Measurements from ENCODE around the gene SAMD4A.

SAMD4A gene

DNA sequence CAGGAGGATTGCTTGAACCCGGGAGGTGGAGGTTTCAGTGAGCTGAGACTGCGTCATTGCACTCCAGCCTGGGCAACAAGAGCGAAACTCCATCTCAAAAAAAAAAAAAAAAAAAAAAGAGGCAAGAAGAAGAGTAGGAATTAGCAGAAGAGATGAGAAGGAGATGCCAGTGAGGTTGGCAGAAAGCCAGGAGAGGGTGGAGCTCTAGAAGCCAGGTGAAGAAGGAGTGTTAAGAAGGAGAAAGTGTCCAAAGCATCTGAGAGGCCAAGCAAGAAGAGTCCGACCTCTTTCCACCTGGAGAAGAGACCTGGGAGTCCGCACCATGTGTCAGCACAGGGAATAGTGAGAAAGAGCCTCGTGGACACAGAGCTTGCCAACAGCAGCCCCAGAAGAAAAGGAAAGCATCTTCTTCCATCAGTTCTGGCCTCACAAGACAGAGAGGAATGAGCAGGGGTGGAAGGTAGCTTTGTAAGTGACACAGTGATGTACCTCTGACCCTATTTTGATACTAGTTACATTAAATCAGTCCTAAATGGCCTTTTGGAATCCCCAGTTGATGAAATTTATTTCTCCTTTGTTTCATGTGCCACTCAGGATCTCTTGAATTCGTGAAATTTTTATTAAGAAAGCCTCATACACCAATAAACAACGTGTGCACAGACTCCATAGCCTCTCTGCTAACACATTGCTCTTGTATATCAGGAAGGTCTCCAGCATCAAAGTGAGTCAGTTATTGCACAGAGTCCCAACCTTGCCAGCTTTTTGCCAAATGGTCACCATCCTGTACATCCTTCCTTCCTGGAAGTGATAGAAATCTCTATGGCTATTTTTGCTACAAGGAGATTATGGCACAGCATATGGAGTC lies 70.6 kb downstream of the SAMD4A start:
- no peak for DNase-seq (ENCODE audit: low read depth)

DNA sequence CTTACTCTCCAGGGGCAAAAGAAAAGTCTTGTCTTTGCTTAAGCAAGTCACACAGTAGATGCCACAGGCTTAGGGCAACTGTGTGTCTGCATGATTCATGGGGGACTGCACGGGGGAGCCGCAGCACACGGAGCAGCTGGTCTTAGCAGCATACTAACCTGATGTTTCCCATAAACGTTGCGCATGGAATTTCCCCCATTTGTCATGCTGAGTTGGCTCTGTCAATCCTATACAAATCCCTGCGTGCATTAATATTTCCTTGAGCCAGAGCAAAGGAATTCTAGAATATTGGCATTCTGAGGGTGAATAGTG lies 71.2 kb downstream of the SAMD4A start:
- no peak for DNase-seq (ENCODE audit: low read depth)

- DNase-seq (ENCODE audit: low read depth), result no peak
Observed at GRCh38 chr14:54639611-54640010, 72.7 kb downstream of the SAMD4A start.

DNA sequence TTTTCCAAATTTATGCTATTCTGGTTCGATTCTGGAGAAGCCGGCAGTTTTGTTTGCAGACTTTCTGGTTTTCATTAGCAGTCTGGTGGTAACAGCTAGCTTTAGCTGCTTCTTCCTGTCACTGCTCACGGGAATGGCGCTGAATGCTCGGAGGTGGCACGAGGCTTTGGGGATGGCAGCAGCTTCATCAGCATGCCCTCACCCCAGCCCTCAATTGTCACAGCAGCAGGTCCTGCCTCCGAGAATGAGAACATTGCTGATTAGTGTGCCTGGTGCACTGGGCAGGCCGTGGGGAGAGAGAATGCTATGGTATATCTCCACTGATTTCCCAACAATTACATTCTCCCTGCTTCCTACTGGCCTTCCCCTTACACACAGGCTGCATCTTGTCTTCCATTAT lies 73.6 kb downstream of the SAMD4A start:
- no peak for DNase-seq (ENCODE audit: low read depth)

GRCh38 chr14:54642121-54642520 lies 75.2 kb downstream of the SAMD4A start:
- DNase-seq (ENCODE audit: low read depth), result no peak

DNA sequence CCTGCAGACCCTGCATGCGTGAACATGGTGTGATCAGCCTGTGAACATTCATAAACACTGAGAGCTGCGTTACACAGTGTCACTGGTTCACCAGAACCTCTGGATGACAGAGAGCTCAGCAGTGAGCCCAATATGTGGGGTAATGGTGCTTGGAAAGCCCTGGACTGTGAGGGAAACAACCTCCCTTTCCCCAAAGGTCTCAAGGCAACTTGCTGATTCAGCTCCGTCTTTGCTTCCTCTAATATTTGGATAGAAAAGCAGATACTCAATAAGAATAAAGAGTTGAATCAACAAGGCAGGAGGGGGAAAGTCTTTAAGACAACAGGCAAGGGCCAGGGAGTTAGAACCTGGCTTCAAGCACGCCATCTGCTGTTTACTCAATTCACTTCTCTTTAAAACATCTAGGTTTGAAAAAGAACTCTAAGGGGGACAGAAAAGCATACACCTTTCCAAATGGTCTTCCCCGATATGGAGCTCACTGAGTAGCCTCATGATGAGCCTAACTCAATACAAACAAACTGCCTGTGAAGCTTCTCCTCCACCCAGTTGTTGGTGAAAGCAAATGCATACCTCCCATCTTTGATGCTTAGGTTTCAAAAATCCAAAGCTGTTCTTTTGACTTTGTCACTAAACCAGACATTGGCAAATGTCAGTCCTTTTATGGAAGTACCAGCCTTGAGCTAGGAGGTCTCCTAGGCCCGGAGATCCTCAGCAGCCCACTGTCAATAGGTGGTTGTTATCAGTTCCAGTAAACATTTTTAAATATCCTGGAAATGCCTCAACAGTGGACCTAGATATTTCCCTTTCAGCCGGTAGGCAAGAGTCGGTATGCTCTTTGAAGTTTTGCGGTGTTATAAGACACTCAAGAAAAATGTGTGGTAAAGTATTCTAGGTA lies 76.1 kb downstream of the SAMD4A start:
- DNase-seq (ENCODE audit: low read depth), result no peak

- no peak for DNase-seq (ENCODE audit: low read depth)
Observed at GRCh38 chr14:54643696-54644176, 76.8 kb downstream of the SAMD4A start.

DNA sequence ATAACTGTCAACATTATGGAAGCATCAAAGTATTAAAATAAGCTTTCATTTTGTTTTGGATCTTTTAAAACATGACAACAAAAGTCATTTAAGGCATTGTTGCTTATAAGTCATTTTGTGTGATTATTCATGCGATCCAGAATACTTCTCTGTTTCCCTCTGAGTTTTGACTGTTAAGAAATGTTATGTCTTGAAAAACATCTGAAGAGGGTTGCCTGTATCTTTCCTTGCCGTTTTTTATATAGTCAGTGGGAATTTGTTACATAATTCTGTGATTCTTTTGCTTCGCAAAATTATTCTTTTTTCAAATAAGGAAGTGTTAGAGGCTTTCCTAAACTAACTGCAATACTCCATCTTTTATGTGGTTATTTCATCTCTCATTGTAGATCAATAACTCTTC lies 78.7 kb downstream of the SAMD4A start:
- no peak for DNase-seq (ENCODE audit: low read depth)

DNA sequence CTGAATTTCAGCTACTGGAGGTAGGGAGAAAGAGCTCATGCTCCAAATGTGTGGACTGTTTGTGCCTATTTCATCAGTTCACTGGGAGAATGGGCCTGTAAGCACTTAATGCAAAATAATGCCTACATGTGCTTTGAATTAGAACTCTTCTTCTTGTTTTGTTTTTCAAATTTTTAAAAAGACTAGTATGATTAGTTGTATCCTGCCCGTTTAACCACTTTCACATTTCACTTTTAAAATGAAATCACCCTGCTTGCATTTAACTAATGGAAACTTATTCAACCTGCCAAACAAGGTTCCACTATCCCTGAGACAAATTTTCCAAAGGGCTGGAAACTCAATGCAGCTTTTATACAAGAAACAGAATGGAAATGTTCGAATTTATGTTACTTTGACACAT lies 79.7 kb downstream of the SAMD4A start:
- DNase-seq (ENCODE audit: low read depth), result no peak

DNA sequence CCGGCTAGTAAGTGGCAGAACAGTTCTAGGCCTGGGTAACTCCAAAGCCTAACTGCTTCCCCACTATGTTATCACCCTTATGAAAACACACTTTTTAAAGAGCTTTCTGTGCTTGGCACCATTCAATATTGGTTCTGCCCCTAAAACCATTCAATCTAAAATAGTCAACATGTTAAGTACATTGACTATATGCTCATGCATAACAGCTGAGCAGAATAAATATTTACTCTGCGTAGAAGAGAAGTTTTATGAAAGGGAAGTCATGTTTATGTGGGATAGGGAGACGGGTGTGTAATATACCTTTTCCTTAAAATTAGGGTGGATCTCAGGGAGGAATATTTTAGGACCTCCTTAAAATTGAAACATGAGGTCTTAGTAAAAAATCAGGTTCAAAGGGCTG lies 80.5 kb downstream of the SAMD4A start:
- no peak for DNase-seq (ENCODE audit: low read depth)

- DNase-seq (ENCODE audit: low read depth), result no peak
Observed at GRCh38 chr14:54649056-54649455, 82.1 kb downstream of the SAMD4A start.

- DNase-seq (ENCODE audit: low read depth), result no peak
Observed at GRCh38 chr14:54650331-54650958, 83.5 kb downstream of the SAMD4A start.

DNA sequence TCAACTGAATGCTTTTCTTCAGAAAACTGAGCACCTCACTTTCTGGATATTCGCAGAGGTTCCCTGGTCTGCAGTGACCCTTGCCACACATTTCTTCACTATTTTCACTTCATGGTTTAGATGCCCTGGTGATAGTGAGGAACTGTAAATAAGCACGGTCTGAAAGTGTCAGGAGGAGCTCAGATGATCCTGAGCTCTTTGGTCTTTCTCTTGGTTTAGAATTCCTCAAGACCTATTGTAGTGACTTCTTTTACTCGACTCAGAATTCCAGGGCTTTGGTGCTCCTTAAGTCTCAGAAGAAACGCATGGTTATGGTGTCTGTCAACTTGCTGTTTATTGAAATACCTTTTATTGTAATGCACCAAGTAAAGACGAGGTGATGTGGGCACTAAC lies 84.0 kb downstream of the SAMD4A start:
- no peak for DNase-seq (ENCODE audit: low read depth)

DNA sequence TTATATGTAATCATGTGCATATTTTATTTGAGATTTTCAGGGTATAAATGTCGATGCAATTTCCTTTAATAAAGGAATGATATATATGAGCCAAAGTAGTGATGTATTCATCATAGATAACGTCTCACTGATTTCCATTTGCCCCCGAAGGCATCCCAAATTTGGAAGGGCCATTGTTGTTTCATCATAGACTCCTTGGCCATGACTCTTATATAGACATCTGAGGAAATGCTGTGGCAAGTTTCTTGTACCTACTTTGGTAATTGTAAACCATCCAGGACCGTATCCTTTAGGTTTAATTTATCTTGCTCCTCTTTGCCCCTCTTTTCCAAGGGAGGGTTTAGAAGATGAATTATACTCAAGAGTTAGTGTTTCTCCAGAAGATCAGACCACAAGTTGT lies 84.7 kb downstream of the SAMD4A start:
- DNase-seq (ENCODE audit: low read depth), result no peak

DNA sequence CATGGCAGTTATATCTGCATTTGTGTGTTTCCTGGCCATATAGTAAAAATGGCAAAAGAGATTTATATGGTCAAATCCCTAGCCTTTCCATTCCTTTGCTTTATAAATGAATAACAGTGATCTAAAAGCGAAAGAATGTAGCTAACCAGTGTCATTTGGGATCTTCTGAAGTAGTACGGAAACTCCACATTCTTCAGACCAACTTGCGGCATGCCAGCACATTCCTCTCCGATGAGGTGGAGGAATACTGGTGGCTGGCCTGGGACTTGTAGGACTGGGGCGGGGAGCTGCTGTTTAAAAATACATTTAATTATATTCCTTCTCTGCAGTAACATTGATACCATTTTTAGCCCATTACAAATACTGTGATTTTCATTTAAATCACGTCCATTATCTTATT lies 85.3 kb downstream of the SAMD4A start:
- no peak for DNase-seq (ENCODE audit: low read depth)

DNA sequence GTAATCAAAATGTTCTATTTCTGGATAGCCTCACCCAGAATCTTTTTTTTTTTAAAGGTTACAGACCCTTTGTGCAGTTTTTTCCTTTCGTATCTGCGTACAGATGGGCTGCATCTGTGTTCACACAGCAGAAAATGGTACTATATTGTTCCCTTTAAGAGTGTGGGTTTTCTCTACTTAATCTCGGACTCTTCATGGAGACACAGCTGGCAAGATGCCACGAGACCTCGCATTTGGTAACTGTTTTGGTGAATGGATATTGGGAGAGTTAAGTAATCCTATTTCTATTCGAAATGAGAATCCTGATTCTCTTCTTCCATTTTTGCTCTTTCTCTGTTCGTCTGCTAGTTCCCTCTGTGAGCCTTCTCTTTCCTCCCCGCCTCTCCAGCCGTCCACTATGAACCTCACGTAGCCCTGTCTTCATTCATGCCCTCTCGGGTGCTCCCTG lies 85.7 kb downstream of the SAMD4A start:
- no peak for DNase-seq (ENCODE audit: low read depth)

- DNase-seq (ENCODE audit: low read depth), result no peak
Observed at GRCh38 chr14:54653712-54654469, 87.0 kb downstream of the SAMD4A start.

- DNase-seq (ENCODE audit: low read depth), result no peak
Observed at GRCh38 chr14:54654605-54655004, 87.7 kb downstream of the SAMD4A start.

- no peak for DNase-seq (ENCODE audit: low read depth)
Observed at GRCh38 chr14:54658836-54659235, 91.9 kb downstream of the SAMD4A start.

DNA sequence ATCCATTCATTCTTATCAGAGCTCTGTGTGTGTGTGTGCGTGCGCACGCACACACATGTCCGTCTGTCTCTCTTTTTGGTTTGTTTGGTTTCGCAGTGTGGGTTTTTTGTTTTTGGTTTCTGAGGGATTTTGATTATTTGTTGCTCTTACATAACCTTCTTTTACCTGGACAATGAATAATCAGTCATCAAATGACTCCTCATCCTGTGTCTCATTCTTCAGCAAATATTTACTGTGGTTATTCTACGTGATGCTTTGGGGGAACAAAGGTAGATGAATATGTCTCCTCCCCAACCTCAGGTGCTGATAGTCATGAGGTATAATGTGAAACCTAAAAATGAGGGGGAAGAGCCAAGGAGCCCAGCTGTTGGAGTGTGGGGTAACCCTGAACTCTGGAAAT lies 92.4 kb downstream of the SAMD4A start:
- DNase-seq (ENCODE audit: low read depth), result no peak

- no peak for DNase-seq (ENCODE audit: low read depth)
Observed at GRCh38 chr14:54660604-54661111, 93.7 kb downstream of the SAMD4A start.
